HCT116 (cell line): ENCODE results near the gene ELP6. TPM values are rescaled to one million over a fixed set of nuclear protein-coding genes. Genes with fewer than 3 reads are reported as not detected.

Source experiments
- ATAC-seq: fragments of 200-7000 bp; cut with Tn5 transposase; 2 replicates; pipeline ENCODE4 v1.9.1; 2020; ENCODE audit warnings: mild to moderate bottlenecking, moderate library complexity
- BruUV-seq: library from RNA; stranded (reverse); fragments of 400-500 nt; replicated peaks from 2 replicates; lab custom pipeline; 2021; lab: Mats Ljungman, UMichigan
- CTCF ChIA-PET: fragments of 300-600 bp; sonication (Branson Sonifier 250); formaldehyde crosslinking; loops from one replicate; lab custom pipeline; 2021; ENCODE audit warnings: antibody characterized with exemption; lab: Charles Lee
- POLR2A ChIA-PET: fragments of 300-600, 350-600 bp; sonication (Branson Sonifier 250); formaldehyde crosslinking; loops from one replicate; lab custom pipeline; 2021; ENCODE audit warnings: antibody characterized with exemption; lab: Charles Lee
- RAD21 ChIA-PET, 2 experiments: fragments of 300-600 bp; sonication (Branson Sonifier 250); formaldehyde crosslinking; loops; one replicate each; lab custom pipeline; 2023; ENCODE audit warnings: low total read pairs in 2 of 2; ENCODE audit not compliant: uncharacterized antibody in 2 of 2, unreplicated experiment in 2 of 2, low non-redundant PET in 1 of 2; lab: Charles Lee
- DNase-seq: peaks from one replicate; pipeline ENCODE4 v3.0.0-alpha.2; 2010; ENCODE audit warnings: low read depth, low spot score
- H2AFZ ChIP-seq: fragments of 200-600 bp; shearing (Covaris generic), sonication (generic); 2 replicates; pipeline ENCODE4 v1.6.1; 2017; ENCODE audit warnings: low read depth, mixed run types, mixed read lengths, antibody characterized with exemption, low read length; ENCODE audit not compliant: poor library complexity, severe bottlenecking
- H3K27ac ChIP-seq: 2 replicates; pipeline ENCODE4 v1.5.1; 2012; ENCODE audit warnings: low read depth, low read length
- H3K27me3 ChIP-seq: fragments of 200-600 bp; sonication (generic); 2 replicates; pipeline ENCODE4 v1.6.1; 2016; ENCODE audit warnings: mixed run types, low read length, mixed read lengths; ENCODE audit not compliant: insufficient read depth
- H3K36me3 ChIP-seq, 2 experiments: fragments of 200-500 bp in 1 of 2; fragments of 200-600 bp in 1 of 2; sonication (Bioruptor generic) in 1 of 2; sonication (generic) in 1 of 2; 2 replicates each; pipeline versions ENCODE4 v1.5.1 to v1.6.1; 2014 to 2016; ENCODE audit warnings: low read length in 2 of 2, inconsistent platforms in 1 of 2, mixed read lengths in 1 of 2, mixed run types in 1 of 2; ENCODE audit not compliant: insufficient read depth in 2 of 2, control insufficient read depth in 1 of 2
- H3K4me1 ChIP-seq, 2 experiments: fragments of 200-600 bp in 1 of 2; sonication (generic) in 1 of 2; 2 replicates each; pipeline versions ENCODE4 v1.5.1 to v1.6.1; 2012 to 2017; ENCODE audit warnings: low read length in 2 of 2, inconsistent platforms in 1 of 2, mild to moderate bottlenecking in 1 of 2, mixed read lengths in 1 of 2, mixed run types in 1 of 2, moderate library complexity in 1 of 2; ENCODE audit not compliant: insufficient read depth in 2 of 2, control insufficient read depth in 1 of 2
- H3K4me2 ChIP-seq: fragments of 200-600 bp; sonication (generic); 2 replicates; pipeline ENCODE4 v1.6.1; 2017; ENCODE audit warnings: mixed run types, low read length, mixed read lengths
- H3K4me3 ChIP-seq, 2 experiments: fragments of 200-600 bp in 1 of 2; sonication (generic) in 1 of 2; replicated peaks in 1 of 2; 2 replicates each; pipeline ENCODE4 v1.5.1; 2011 to 2016; ENCODE audit warnings: low read length in 2 of 2, control low read depth in 1 of 2, low read depth in 1 of 2, mild to moderate bottlenecking in 1 of 2, mixed read lengths in 1 of 2, mixed run types in 1 of 2
- H3K79me2 ChIP-seq: fragments of 200-600 bp; sonication (generic); 2 replicates; pipeline ENCODE4 v1.6.1; 2017; ENCODE audit warnings: mild to moderate bottlenecking, mixed run types, low read length, moderate library complexity, mixed read lengths; ENCODE audit not compliant: insufficient read depth
- H3K9ac ChIP-seq: fragments of 200-600 bp; sonication (generic); 2 replicates; pipeline ENCODE4 v1.6.1; 2016; ENCODE audit warnings: low read length, mixed read lengths
- H3K9me2 ChIP-seq: fragments of 200-600 bp; sonication (generic), shearing (Covaris generic); 2 replicates; pipeline ENCODE4 v1.6.1; 2017; ENCODE audit warnings: mixed run types, mild to moderate bottlenecking, moderate library complexity; ENCODE audit not compliant: insufficient read depth
- H3K9me3 ChIP-seq, 2 experiments: fragments of 200-500 bp in 1 of 2; fragments of 200-600 bp in 1 of 2; sonication (Bioruptor generic) in 1 of 2; sonication (generic) in 1 of 2; 2 replicates each; pipeline ENCODE4 v1.6.1; 2014 to 2017; ENCODE audit warnings: low read length in 2 of 2, mixed read lengths in 2 of 2, inconsistent platforms in 1 of 2, low read depth in 1 of 2, mild to moderate bottlenecking in 1 of 2, mixed run types in 1 of 2, moderate library complexity in 1 of 2; ENCODE audit not compliant: control insufficient read depth in 1 of 2, insufficient read depth in 1 of 2
- H4K20me1 ChIP-seq: fragments of 200-600 bp; sonication (generic), shearing (Covaris generic); 2 replicates; pipeline ENCODE4 v1.6.1; 2017; ENCODE audit warnings: mixed run types, mild to moderate bottlenecking, moderate library complexity; ENCODE audit not compliant: insufficient read depth
- CEBPB ChIP-seq: IDR thresholded peaks from 2 replicates; pipeline ENCODE4 v1.6.1; 2012; ENCODE audit warnings: low read depth
- CTCF ChIP-seq, 3 experiments: fragments of 200-600 bp in 1 of 3; sonication (generic) in 1 of 3; IDR thresholded peaks in 2 of 3; conservative IDR thresholded peaks in 1 of 3; 2 replicates each; pipeline ENCODE4 v1.5.1; 2012 to 2017; ENCODE audit warnings: low read depth in 2 of 3, low read length in 2 of 3, antibody characterized with exemption in 1 of 3, borderline replicate concordance in 1 of 3, control low read depth in 1 of 3, mild to moderate bottlenecking in 1 of 3, mixed read lengths in 1 of 3, mixed run types in 1 of 3, moderate library complexity in 1 of 3; ENCODE audit not compliant: insufficient read depth in 1 of 3
- ELF1 ChIP-seq: IDR thresholded peaks from 2 replicates; pipeline ENCODE4 v1.6.1; 2012; ENCODE audit warnings: low read depth, borderline replicate concordance
- EZH2phosphoT487 ChIP-seq: fragments of 200-600 bp; IDR thresholded peaks from 2 replicates; pipeline ENCODE4 v1.6.1; 2018; ENCODE audit warnings: antibody characterized with exemption, borderline replicate concordance
- FOSL1 ChIP-seq: IDR thresholded peaks from 2 replicates; pipeline ENCODE4 v1.6.1; 2012; ENCODE audit warnings: low read depth
- JUND ChIP-seq: IDR thresholded peaks from 2 replicates; pipeline ENCODE4 v1.6.1; 2012
- POLR2AphosphoS5 ChIP-seq: IDR thresholded peaks from 2 replicates; pipeline ENCODE4 v1.6.1; 2011; ENCODE audit warnings: mild to moderate bottlenecking, low read depth, low read length, moderate library complexity
- ZNF274 ChIP-seq: fragments of 200-500 bp; sonication (Bioruptor generic); IDR thresholded peaks from 2 replicates; pipeline ENCODE4 v1.6.1; 2014; ENCODE audit warnings: mild to moderate bottlenecking, low read depth, low read length, inconsistent platforms
- intact Hi-C: fragments of 100-400 bp; cut with micrococcal nuclease; formaldehyde crosslinking; loops from 2 replicates; pipeline ENCODE4 v1.10.0; 2022
- total RNA-seq: library from RNA; stranded (reverse); gene quantifications from one replicate; pipeline ENCODE4 v1.2.1, GENCODE V29; 2021; ENCODE audit not compliant: unreplicated experiment

The ELP6 gene
- total RNA-seq, 1 experiment from 2014 or later, result 38.8 TPM

DNA sequence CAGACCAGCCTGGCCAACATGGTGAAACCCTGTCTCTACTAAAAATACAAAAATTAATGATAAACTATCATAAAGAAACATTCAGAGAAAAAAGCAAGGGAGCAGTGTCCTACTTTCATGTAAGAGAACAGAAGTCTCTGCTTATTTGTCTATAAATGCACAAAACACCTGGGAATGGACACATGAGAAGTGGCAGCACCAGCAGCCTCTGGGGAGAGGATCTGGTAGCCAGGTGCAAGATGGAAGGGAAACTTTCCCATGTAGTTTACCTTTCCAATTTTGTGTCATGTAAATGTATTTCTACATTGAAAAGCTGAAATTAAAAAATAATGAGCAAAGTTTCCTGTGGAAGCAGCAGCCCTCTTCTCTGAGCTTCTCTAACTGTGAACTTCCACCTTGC, 56.5 kb downstream of the ELP6 start:
- no peak for ATAC-seq
- Histone ChIP-seq H3K9me2 (no peaks in the 10 kb centered on the region), H4K20me1 (no peaks in the 10 kb centered on the region; the same call in 1 of the 2 replicates), H3K27ac (no peak overlapping the region), H2AFZ (no peak overlapping the region), H3K9me3 (no peaks in the 10 kb centered on the region), H3K79me2 (peaks cover 77% of the 10 kb centered on the region), H3K4me1 (no peaks in the 10 kb centered on the region), H3K27me3 (no peaks in the 10 kb centered on the region), H3K36me3 (no peaks in the 10 kb centered on the region), H3K9ac (no peak overlapping the region), H3K4me2 (no peak overlapping the region), H3K4me3 (no peak overlapping the region)
- no TSS peak for BruUV-seq
- ChIA-PET CTCF (interaction anchor here (1.2 kb wide), 1 partner anchor 36 kb away, joined by 3 read pairs; no protein-coding TSS in a partner anchor), RAD21 (no interaction called here), POLR2A (no interaction called here)
- no peak for DNase-seq
- no peak for TF ChIP-seq CTCF (IDR thresholded peaks at IDR 0.05 in 2 of 3, conservative IDR thresholded peaks at IDR 0.05 in 1 of 3; ENCODE audit: borderline replicate concordance in 1 of 3, insufficient read depth in 1 of 3, low read depth in 2 of 3, low read length in 2 of 3)
- TF ChIP-seq ZNF274, result no peak
- TF ChIP-seq FOSL1, result no peak
- TF ChIP-seq POLR2AphosphoS5, result no peak
- TF ChIP-seq EZH2phosphoT487, result no peak
- TF ChIP-seq JUND, result no peak
- TF ChIP-seq ELF1, result no peak
- intact Hi-C loops, result no loop called here

GRCh38 chr3:47455806-47456452, 57.6 kb downstream of the ELP6 start:
- ATAC-seq (no peak), DNase-seq (no peak)
- Histone ChIP-seq H3K79me2 (peaks cover 76% of the 10 kb centered on the region), H3K27me3 (no peaks in the 10 kb centered on the region), H3K36me3 (no peaks in the 10 kb centered on the region), H3K9me3 (no peaks in the 10 kb centered on the region), H3K4me1 (no peaks in the 10 kb centered on the region), H3K4me3 (no peak overlapping the region), H3K9me2 (no peaks in the 10 kb centered on the region), H3K9ac (no peak overlapping the region), H4K20me1 (no peaks in the 10 kb centered on the region), H3K27ac (no peak overlapping the region), H2AFZ (no peak overlapping the region), H3K4me2 (no peak overlapping the region)
- no TSS peak for BruUV-seq
- ChIA-PET POLR2A (no interaction called here), RAD21 (no interaction called here), CTCF (no interaction called here)
- TF ChIP-seq ELF1 (no peak), CEBPB (peak; percentile 76)
- intact Hi-C loops, result no loop called here
